Heart left ventricle (tissue), 13 donors: ENCODE results near the gene ZBTB46.
"Not testable (repeated sequence)": the region's sequence is repeated elsewhere in the genome, so short reads cannot be mapped to it uniquely, and the experiment has no call there.

Source experiments
- POLR2A ChIP-seq, 2 donors: fragments of 450-650 bp; IDR thresholded peaks; one replicate each; pipeline ENCODE4 v1.6.1; 2017; ENCODE audit warnings: antibody characterized with exemption in 2 of 2, mild to moderate bottlenecking in 2 of 2, moderate library complexity in 2 of 2
- TF ChIP-seq, protein P1 (sequence below), 12 donors: fragments of 200-600 bp; sonication (generic) in 4 of 12; IDR thresholded peaks; one replicate each; pipeline versions ENCODE4 v1.5.0 to v1.8.0; 2018 to 2022; ENCODE audit warnings: antibody characterized with exemption in 12 of 12, mild to moderate bottlenecking in 5 of 12
- donor health status: ischemic (EF 13 %, LVEDD 7.1; RV severe dilation, severe dysfunction).
- donor health status: DM: no; HTN: yes; CAD: no.
- donor health status: DM: no; HTN: no; CAD: no.
- donor health status: ischemic (EF 25% LVEDD 6.9; RV normal size, moderate dysfunction).
- donor health status: ischemic (EF 25% LVEDD 5.7; RV mildly dilated, moderate dysfunction).
- donor health status: ischemic (EF 35%, LVEDD 5.7; RV mildly dilated, moderate dysfunction).
- donor health status: nonischemic (EF 11% LVEDD 7.7; RV severe dilation, severe dysfunction).
- donor health status: DM: yes; HTN: yes; CAD: no.
- donor health status: PGD.
- donor health status: ischemic (EF 29% LVEDD 5.4; RV normal size, mild dysfunction).
- donor health status: nonischemic (EF 23%, LVEDD 6.1; RV moderate dilation, normal function).

DNA sequence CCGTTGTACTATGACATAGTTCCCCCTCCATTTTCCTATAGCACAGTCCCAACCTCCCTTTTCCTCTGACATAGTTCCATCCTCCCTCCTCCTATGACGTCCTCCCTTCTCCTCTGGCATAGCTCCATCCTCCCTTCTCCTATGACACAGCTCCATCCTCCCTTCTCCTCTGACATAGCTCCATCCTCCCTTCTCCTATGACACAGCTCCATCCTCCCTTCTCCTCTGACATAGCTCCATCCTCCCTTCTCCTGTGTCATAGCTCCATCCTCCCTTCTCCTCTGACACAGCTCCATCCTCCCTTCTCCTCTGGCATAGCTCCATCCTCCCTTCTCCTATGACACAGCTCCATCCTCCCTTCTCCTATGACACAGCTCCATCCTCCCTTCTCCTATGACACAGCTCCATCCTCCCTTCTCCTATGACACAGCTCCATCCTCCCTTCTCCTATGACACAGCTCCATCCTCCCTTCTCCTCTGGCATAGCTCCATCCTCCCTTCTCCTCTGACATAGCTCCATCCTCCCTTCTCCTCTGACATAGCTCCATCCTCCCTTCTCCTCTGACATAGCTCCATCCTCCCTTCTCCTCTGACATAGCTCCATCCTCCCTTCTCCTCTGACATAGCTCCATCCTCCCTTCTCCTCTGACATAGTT lies 108.0 kb downstream of the ZBTB46 start:
- TF ChIP-seq POLR2A (IDR thresholded peaks at IDR 0.05), result not testable (repeated sequence)
- TF ChIP-seq, protein P1, sequence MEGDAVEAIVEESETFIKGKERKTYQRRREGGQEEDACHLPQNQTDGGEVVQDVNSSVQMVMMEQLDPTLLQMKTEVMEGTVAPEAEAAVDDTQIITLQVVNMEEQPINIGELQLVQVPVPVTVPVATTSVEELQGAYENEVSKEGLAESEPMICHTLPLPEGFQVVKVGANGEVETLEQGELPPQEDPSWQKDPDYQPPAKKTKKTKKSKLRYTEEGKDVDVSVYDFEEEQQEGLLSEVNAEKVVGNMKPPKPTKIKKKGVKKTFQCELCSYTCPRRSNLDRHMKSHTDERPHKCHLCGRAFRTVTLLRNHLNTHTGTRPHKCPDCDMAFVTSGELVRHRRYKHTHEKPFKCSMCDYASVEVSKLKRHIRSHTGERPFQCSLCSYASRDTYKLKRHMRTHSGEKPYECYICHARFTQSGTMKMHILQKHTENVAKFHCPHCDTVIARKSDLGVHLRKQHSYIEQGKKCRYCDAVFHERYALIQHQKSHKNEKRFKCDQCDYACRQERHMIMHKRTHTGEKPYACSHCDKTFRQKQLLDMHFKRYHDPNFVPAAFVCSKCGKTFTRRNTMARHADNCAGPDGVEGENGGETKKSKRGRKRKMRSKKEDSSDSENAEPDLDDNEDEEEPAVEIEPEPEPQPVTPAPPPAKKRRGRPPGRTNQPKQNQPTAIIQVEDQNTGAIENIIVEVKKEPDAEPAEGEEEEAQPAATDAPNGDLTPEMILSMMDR (IDR thresholded peaks at IDR 0.05), result not testable (repeated sequence)
